DMS114 treated with DMSO at 0.1 percent for 48 hours (cell line): ENCODE results near the gene GAGE12G.
"Not testable (repeated sequence)": the region's sequence is repeated elsewhere in the genome, so short reads cannot be mapped to it uniquely, and the experiment has no call there.

Experiments
- DNase-seq: peaks from one replicate; lab custom pipeline; 2025; ENCODE audit not compliant: unreplicated experiment; lab: John Stamatoyannopoulos, UW

GAGE12G gene, protein sequence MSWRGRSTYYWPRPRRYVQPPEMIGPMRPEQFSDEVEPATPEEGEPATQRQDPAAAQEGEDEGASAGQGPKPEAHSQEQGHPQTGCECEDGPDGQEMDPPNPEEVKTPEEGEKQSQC

DNA sequence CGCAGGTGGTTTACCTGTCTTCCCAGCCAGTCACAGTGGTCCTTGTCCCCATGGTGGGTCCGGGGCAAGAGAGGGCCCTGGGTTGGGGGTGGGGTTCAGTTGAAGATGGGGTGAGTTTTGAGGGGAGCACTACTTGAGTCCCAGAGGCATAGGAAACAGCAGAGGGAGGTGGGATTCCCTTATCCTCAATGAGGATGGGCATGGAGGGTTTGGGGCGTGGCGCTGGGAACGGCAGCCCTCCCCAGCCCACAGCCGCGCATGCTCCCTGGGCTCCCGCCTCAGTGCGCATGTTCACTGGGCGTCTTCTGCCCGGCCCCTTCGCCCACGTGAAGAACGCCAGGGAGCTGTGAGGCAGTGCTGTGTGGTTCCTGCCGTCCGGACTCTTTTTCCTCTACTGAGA is at the start of gene GAGE12G:
TSS of gene GAGE12G (plus strand) at position 301 of the 400 bp plus-strand sequence. CDS start 1,155 bp downstream, outside the sequence.
- not testable (repeated sequence) for DNase-seq

DNA sequence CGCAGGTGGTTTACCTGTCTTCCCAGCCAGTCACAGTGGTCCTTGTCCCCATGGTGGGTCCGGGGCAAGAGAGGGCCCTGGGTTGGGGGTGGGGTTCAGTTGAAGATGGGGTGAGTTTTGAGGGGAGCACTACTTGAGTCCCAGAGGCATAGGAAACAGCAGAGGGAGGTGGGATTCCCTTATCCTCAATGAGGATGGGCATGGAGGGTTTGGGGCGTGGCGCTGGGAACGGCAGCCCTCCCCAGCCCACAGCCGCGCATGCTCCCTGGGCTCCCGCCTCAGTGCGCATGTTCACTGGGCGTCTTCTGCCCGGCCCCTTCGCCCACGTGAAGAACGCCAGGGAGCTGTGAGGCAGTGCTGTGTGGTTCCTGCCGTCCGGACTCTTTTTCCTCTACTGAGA is 38.3 kb upstream of the GAGE12G start, which contains the start of gene GAGE12C:
TSS of gene GAGE12C (plus strand) at position 301 of the 400 bp plus-strand sequence. CDS start 1,155 bp downstream, outside the sequence.
- not testable (repeated sequence) for DNase-seq

DNA sequence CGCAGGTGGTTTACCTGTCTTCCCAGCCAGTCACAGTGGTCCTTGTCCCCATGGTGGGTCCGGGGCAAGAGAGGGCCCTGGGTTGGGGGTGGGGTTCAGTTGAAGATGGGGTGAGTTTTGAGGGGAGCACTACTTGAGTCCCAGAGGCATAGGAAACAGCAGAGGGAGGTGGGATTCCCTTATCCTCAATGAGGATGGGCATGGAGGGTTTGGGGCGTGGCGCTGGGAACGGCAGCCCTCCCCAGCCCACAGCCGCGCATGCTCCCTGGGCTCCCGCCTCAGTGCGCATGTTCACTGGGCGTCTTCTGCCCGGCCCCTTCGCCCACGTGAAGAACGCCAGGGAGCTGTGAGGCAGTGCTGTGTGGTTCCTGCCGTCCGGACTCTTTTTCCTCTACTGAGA is 28.8 kb upstream of the GAGE12G start, which contains the start of gene GAGE12D:
TSS of gene GAGE12D (plus strand) at position 301 of the 400 bp plus-strand sequence. CDS start 1,155 bp downstream, outside the sequence.
- DNase-seq, result not testable (repeated sequence)

DNA sequence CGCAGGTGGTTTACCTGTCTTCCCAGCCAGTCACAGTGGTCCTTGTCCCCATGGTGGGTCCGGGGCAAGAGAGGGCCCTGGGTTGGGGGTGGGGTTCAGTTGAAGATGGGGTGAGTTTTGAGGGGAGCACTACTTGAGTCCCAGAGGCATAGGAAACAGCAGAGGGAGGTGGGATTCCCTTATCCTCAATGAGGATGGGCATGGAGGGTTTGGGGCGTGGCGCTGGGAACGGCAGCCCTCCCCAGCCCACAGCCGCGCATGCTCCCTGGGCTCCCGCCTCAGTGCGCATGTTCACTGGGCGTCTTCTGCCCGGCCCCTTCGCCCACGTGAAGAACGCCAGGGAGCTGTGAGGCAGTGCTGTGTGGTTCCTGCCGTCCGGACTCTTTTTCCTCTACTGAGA is 19.2 kb upstream of the GAGE12G start, which contains the start of gene GAGE12E:
TSS of gene GAGE12E (plus strand) at position 301 of the 400 bp plus-strand sequence. CDS start 1,155 bp downstream, outside the sequence.
- not testable (repeated sequence) for DNase-seq

DNA sequence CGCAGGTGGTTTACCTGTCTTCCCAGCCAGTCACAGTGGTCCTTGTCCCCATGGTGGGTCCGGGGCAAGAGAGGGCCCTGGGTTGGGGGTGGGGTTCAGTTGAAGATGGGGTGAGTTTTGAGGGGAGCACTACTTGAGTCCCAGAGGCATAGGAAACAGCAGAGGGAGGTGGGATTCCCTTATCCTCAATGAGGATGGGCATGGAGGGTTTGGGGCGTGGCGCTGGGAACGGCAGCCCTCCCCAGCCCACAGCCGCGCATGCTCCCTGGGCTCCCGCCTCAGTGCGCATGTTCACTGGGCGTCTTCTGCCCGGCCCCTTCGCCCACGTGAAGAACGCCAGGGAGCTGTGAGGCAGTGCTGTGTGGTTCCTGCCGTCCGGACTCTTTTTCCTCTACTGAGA is 9.7 kb upstream of the GAGE12G start, which contains the start of gene GAGE12F:
TSS of gene GAGE12F (plus strand) at position 301 of the 400 bp plus-strand sequence. CDS start 1,155 bp downstream, outside the sequence.
- not testable (repeated sequence) for DNase-seq

DNA sequence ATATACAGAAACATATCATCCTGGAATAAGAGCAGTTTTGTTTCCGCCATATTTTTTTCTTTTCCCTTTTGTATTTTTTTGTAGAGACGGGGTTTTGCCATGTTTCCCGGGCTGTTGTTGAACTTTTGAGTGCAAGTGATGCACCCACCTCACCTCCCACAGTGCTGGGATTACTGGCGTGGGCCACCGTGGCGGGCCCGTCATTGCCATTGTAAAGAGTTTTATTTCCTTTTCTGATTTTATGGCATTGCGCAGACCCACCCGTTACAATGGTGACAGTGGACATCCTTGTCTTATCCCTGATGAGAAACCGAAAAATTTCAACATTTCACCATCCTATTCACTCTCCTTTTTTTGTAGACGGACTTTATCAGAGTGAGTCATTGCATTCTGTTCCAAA is 1.5 kb upstream of the GAGE12G start:
- DNase-seq, result not testable (repeated sequence)

DNA sequence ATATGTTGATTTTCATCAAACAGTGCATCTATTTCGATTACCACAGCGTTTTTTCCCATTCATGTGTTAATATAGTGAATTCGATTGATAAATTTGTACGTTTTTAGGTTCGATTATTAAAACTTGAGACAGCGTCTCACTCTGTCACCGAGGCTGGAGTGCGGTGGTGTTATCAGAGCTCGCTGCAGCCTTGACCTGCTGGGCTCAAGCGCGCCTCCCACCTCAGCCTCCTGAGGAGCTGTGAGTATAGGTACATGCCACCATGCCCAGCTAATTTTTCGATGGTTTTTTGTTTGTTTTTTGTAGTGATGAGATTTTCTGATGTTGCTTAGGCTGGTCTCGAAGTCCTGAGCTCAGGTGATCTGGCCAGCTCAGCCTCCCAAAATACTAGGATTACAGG is 1.0 kb upstream of the GAGE12G start:
- not testable (repeated sequence) for DNase-seq

DNA sequence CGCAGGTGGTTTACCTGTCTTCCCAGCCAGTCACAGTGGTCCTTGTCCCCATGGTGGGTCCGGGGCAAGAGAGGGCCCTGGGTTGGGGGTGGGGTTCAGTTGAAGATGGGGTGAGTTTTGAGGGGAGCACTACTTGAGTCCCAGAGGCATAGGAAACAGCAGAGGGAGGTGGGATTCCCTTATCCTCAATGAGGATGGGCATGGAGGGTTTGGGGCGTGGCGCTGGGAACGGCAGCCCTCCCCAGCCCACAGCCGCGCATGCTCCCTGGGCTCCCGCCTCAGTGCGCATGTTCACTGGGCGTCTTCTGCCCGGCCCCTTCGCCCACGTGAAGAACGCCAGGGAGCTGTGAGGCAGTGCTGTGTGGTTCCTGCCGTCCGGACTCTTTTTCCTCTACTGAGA is 9.4 kb downstream of the GAGE12G start, which contains the start of gene GAGE12H:
TSS of gene GAGE12H (plus strand) at position 301 of the 400 bp plus-strand sequence. CDS start 1,155 bp downstream, outside the sequence.
- DNase-seq, result not testable (repeated sequence)

DNA sequence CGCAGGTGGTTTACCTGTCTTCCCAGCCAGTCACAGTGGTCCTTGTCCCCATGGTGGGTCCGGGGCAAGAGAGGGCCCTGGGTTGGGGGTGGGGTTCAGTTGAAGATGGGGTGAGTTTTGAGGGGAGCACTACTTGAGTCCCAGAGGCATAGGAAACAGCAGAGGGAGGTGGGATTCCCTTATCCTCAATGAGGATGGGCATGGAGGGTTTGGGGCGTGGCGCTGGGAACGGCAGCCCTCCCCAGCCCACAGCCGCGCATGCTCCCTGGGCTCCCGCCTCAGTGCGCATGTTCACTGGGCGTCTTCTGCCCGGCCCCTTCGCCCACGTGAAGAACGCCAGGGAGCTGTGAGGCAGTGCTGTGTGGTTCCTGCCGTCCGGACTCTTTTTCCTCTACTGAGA is 19.0 kb downstream of the GAGE12G start, which contains the start of gene GAGE2A:
TSS of gene GAGE2A (plus strand) at position 301 of the 400 bp plus-strand sequence. CDS start 1,155 bp downstream, outside the sequence.
- DNase-seq, result not testable (repeated sequence)

DNA sequence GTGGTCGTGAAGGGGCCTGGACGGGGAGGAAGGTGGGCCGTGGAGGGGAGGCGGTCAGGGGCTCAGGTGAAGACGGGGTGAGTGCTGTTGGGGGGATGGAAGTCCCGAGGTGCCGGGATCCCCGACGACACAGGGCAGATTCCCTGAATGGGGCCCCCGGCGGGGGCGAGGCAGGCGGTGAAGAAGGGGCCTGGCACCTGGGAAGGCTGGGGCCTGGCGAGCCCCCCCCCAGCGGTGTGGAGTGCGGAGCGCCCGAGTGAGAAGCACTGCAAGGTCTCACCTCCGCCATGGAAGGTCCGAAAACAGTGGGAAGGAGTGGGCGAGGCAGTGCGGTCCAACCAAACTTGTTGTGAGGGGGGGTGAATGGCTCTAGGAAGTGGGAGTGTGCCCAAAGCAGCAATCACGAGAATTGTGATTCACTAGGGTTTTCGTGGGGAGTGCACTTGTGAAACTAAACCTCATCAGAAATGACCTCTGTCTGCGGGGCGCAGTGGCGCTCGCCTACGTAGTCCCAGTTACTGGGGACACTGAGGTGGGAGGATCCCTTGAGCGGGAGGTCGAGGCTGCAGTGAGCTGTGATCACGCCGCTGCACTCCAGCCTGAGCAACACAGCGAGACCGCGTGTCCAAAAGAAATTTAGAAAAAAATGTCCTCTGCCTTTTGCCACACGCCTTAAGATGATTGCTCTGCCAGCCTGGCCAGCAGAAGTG is 19.7 kb downstream of the GAGE12G start:
- not testable (repeated sequence) for DNase-seq

DNA sequence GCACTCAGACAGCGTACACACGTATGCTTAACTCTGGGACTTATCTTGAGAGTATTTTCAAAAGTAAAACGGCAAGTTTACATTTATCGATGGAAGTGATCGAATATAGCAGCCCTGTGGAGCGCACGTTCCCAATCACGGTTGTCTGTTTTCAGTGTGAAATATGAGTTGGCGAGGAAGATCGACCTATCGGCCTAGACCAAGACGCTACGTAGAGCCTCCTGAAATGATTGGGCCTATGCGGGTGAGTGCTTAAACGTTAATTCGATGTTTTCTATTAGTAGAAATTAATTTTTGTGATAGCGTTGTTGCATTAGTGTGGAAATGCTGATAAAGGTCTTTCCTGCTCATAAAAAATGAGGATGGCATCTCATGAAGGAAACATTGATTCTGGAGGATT is 20.3 kb downstream of the GAGE12G start:
- not testable (repeated sequence) for DNase-seq

DNA sequence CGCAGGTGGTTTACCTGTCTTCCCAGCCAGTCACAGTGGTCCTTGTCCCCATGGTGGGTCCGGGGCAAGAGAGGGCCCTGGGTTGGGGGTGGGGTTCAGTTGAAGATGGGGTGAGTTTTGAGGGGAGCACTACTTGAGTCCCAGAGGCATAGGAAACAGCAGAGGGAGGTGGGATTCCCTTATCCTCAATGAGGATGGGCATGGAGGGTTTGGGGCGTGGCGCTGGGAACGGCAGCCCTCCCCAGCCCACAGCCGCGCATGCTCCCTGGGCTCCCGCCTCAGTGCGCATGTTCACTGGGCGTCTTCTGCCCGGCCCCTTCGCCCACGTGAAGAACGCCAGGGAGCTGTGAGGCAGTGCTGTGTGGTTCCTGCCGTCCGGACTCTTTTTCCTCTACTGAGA is 28.5 kb downstream of the GAGE12G start, which contains the start of gene GAGE1:
TSS of gene GAGE1 (plus strand) at position 301 of the 400 bp plus-strand sequence. CDS start 1,155 bp downstream, outside the sequence.
- not testable (repeated sequence) for DNase-seq

DNA sequence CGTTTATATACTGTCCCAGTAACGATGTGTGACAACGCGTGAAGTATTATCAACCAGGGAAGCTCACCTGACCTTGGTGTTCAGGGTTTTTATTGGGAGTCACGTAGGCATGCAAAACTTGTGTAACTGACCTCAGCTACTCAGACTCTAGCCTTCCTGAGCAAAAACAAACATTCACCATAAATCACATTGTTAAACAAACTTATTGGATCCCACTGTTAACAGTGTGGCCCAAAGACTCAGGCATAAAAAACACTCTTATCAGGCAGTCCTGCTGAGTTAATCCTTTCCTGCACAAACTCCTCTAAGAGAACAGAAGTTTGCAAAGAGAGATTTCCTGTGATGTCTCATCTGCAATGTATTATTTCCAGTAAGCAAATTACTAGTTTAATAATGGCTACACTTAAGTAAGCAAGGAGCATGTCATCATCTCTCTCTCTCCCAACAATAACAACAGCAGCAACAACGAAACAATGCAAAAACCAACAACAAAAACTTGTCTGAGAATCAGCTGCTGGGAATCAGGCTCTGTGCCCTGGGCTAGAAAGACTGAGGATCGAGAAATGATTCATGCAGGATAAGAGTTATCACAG is 40.6 kb downstream of the GAGE12G start:
- DNase-seq, result no peak

DNA sequence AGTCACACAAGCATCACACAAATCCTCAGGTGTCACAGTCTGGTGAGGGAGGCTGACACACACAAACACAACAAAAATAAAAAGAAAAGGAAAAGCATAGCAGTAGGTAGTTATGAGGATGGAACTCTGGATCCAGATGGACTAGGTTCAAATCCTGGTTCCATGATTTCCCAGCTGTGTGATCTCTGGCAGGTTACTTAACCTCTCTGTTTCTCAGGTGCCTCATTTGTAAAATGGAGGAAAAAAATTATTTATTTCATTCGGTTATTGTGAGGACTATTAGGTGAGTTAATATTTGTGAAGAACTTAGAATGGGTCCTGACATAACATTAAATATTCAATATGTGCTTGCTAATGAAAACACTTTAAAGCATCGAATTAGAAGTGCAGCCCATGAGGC is 48.4 kb downstream of the GAGE12G start:
- no peak for DNase-seq
